Measurements from ENCODE around the gene TMEM17. TPM values are rescaled to one million over a fixed set of nuclear protein-coding genes. Genes with fewer than 3 reads are reported as not detected.

Gene TMEM17
- polyA plus RNA-seq, 1 of the 3 experiments (the other 2 are of a cell fraction): 5.5 TPM

GRCh38 chr2:62539606-62540407 lies 33.8 kb upstream of the TMEM17 start:
- H3K79me2 ChIP-seq (ENCODE audit: insufficient read depth): no peaks in the 10 kb centered on the region
- no peaks in the 10 kb centered on the region for H4K20me1 ChIP-seq (ENCODE audit: insufficient read depth)
- H3K4me3 ChIP-seq (ENCODE audit: low read depth in 2 of 2, low read length in 1 of 2): no peak overlapping the region
- no peaks in the 10 kb centered on the region; a peak in 1 of 4 replicates for H3K4me1 ChIP-seq (ENCODE audit: control insufficient read depth in 1 of 2, insufficient read depth in 2 of 2, low read depth in 1 of 2, low read length in 1 of 2)
- no peak overlapping the region for H3K27ac ChIP-seq (ENCODE audit: low read depth in 2 of 2, low read length in 1 of 2)
- H3K36me3 ChIP-seq (replicated peaks in 1 of 2; ENCODE audit: control insufficient read depth in 1 of 2, insufficient read depth in 2 of 2, low read length in 1 of 2): no peaks in the 10 kb centered on the region
- no peak overlapping the region for H3K4me2 ChIP-seq
- TF ChIP-seq CHD2 (IDR thresholded peaks at IDR 0.05; ENCODE audit: low read length, partially characterized antibody) (no peak), SMC3 (IDR thresholded peaks at IDR 0.05; ENCODE audit: low read depth, low read length) (no peak), ELF1 (IDR thresholded peaks at IDR 0.05) (no peak), JUND (IDR thresholded peaks at IDR 0.05) (no peak), GATA2 (CRISPR knock-in tag; IDR thresholded peaks at IDR 0.05) (no peak)
- no peaks in the 10 kb centered on the region for H3K9me2 ChIP-seq
- POLR2A ChIA-PET: no interaction called here
- no peak for DNase-seq
- no peak overlapping the region for H3K9ac ChIP-seq
- no peak overlapping the region for H2AFZ ChIP-seq (ENCODE audit: low read depth)
- CTCF ChIA-PET: no interaction called here
- no peaks in the 10 kb centered on the region for H3F3A ChIP-seq (replicated peaks; ENCODE audit: insufficient read depth)
- H3K27me3 ChIP-seq (ENCODE audit: insufficient read depth): no peaks in the 10 kb centered on the region
- H3K9me3 ChIP-seq: no peaks in the 10 kb centered on the region

DNA sequence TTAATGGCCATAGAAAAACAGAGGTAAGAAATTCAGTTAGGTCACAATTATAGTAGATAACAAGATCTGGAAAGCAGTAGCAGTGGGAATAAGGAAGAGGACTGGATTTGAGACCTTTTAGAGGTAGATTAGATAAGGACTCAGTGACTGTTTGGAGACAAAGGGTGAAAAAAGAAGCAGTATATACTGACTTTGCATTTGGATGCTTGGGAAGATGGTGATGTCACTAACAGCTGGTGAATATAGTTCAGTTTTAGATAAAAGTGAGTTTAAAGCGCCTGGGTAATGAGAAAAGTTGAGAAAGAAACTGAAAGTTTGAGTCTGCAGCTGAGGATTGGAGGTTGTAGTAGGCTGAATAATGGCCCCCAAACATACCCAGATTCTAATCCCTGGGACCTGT lies 32.8 kb upstream of the TMEM17 start:
- H4K20me1 ChIP-seq (ENCODE audit: insufficient read depth): no peaks in the 10 kb centered on the region
- no peak for DNase-seq
- H3K9ac ChIP-seq: no peak overlapping the region
- H3K4me1 ChIP-seq (ENCODE audit: control insufficient read depth in 1 of 2, insufficient read depth in 2 of 2, low read depth in 1 of 2, low read length in 1 of 2): no peaks in the 10 kb centered on the region; a peak in 1 of 4 replicates
- WGBS (ENCODE audit: low lambda C conversion rate): 94% methylated on average over 1 of the region's 1 CpG
- no peaks in the 10 kb centered on the region for H3K9me3 ChIP-seq
- H3K9me2 ChIP-seq: no peaks in the 10 kb centered on the region
- H3F3A ChIP-seq (replicated peaks; ENCODE audit: insufficient read depth): no peaks in the 10 kb centered on the region
- H3K4me2 ChIP-seq: no peak overlapping the region
- no peak overlapping the region for H3K4me3 ChIP-seq (ENCODE audit: low read depth in 2 of 2, low read length in 1 of 2)
- POLR2A ChIA-PET: interaction anchor here (0.7 kb wide), 1 partner anchor 506 kb away, joined by 3 read pairs; no protein-coding TSS in a partner anchor
- CTCF ChIA-PET: interaction anchor here (1.1 kb wide), 1 partner anchor 9 kb away, joined by 4 read pairs; no protein-coding TSS in a partner anchor
- no peaks in the 10 kb centered on the region for H3K36me3 ChIP-seq (replicated peaks in 1 of 2; ENCODE audit: control insufficient read depth in 1 of 2, insufficient read depth in 2 of 2, low read length in 1 of 2)
- no peaks in the 10 kb centered on the region for H3K79me2 ChIP-seq (ENCODE audit: insufficient read depth)
- no peak overlapping the region for H3K27ac ChIP-seq (ENCODE audit: low read depth in 2 of 2, low read length in 1 of 2)
- no peak overlapping the region for H2AFZ ChIP-seq (ENCODE audit: low read depth)
- TF ChIP-seq FOXM1 (IDR thresholded peaks at IDR 0.05; ENCODE audit: low read depth) (no peak), JUND (IDR thresholded peaks at IDR 0.05) (no peak), RAD21 (IDR thresholded peaks at IDR 0.05; ENCODE audit: low read length) (no peak), RFX5 (IDR thresholded peaks at IDR 0.05; ENCODE audit: low read length) (no peak), YY1 (IDR thresholded peaks at IDR 0.05; ENCODE audit: low read depth) (no peak), SIN3A (IDR thresholded peaks at IDR 0.05; ENCODE audit: borderline replicate concordance, low read depth, low read length) (no peak), TEAD4 (IDR thresholded peaks at IDR 0.05; ENCODE audit: borderline replicate concordance, insufficient read depth) (no peak), GATA2 (CRISPR knock-in tag; IDR thresholded peaks at IDR 0.05) (no peak)
- H3K27me3 ChIP-seq (ENCODE audit: insufficient read depth): no peaks in the 10 kb centered on the region

DNA sequence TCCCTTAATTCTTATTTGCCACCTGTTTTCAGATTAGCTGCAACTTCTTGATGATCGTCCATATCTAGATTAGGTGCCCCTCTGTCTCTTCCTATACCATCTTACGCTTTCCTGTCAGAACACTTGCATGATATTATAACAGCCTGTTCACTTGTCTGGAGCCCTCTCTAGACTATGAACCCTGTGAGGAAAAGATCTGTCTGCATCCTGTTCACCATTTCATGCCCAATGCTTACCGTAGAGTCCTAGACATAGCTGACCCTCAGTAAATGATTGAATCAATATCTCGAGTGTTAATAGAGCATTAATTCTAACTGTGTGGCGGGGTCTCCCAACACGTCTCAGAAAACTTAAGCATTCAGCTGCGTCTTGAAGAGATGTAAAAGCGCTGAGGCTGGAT lies 31.8 kb upstream of the TMEM17 start:
- H2AFZ ChIP-seq (ENCODE audit: low read depth): no peak overlapping the region
- H3K27me3 ChIP-seq (ENCODE audit: insufficient read depth): no peaks in the 10 kb centered on the region
- H3K27ac ChIP-seq (ENCODE audit: low read depth in 2 of 2, low read length in 1 of 2): no peak overlapping the region
- no peak overlapping the region for H3K9ac ChIP-seq
- H3K79me2 ChIP-seq (ENCODE audit: insufficient read depth): no peaks in the 10 kb centered on the region
- DNase-seq: no peak
- 91% methylated on average over 8 of the region's 8 CpGs for WGBS (ENCODE audit: low lambda C conversion rate)
- H3K9me3 ChIP-seq: no peaks in the 10 kb centered on the region
- no peaks in the 10 kb centered on the region for H3K9me2 ChIP-seq
- H3K36me3 ChIP-seq (replicated peaks in 1 of 2; ENCODE audit: control insufficient read depth in 1 of 2, insufficient read depth in 2 of 2, low read length in 1 of 2): no peaks in the 10 kb centered on the region
- no peaks in the 10 kb centered on the region; a peak in 1 of 4 replicates for H3K4me1 ChIP-seq (ENCODE audit: control insufficient read depth in 1 of 2, insufficient read depth in 2 of 2, low read depth in 1 of 2, low read length in 1 of 2)
- H3F3A ChIP-seq (replicated peaks; ENCODE audit: insufficient read depth): no peaks in the 10 kb centered on the region
- TF ChIP-seq EP300 (IDR thresholded peaks at IDR 0.05; ENCODE audit: borderline replicate concordance in 1 of 2, low read depth in 1 of 2, low read length in 1 of 2) (no peak), FOXJ3 (CRISPR knock-in tag; IDR thresholded peaks at IDR 0.05) (no peak), TEAD4 (IDR thresholded peaks at IDR 0.05; ENCODE audit: borderline replicate concordance, insufficient read depth) (no peak), GABPA (IDR thresholded peaks at IDR 0.05; ENCODE audit: low read depth) (no peak), SMC3 (IDR thresholded peaks at IDR 0.05; ENCODE audit: low read depth, low read length) (no peak), EZH2phosphoT487 (IDR thresholded peaks at IDR 0.05; ENCODE audit: borderline replicate concordance, low read depth) (no peak)
- CTCF ChIA-PET: interaction anchor here (1.1 to 1.4 kb wide), 2 partner anchors 9 to 81 kb away, joined by 3 to 4 read pairs; no protein-coding TSS in a partner anchor
- H4K20me1 ChIP-seq (ENCODE audit: insufficient read depth): no peaks in the 10 kb centered on the region
- H3K4me3 ChIP-seq (ENCODE audit: low read depth in 2 of 2, low read length in 1 of 2): no peak overlapping the region
- POLR2A ChIA-PET: no interaction called here
- H3K4me2 ChIP-seq: no peak overlapping the region

All from SK-N-SH (cell line).